Fibroblast of pulmonary artery (primary cell): ENCODE measurements around the gene POLR2L.

Experiments used
- DNase-seq: peaks from one replicate; pipeline ENCODE4 v3.0.0-alpha.2; 2010; ENCODE audit warnings: low read depth
- H3K4me3 ChIP-seq: replicated peaks from 2 replicates; pipeline ENCODE4 v1.5.1; 2011; ENCODE audit warnings: low read depth, mild to moderate bottlenecking, control low read depth, low read length, moderate library complexity
- CTCF ChIP-seq: IDR thresholded peaks from 2 replicates; pipeline ENCODE4 v1.5.1; 2011; ENCODE audit warnings: mild to moderate bottlenecking, control low read depth, low read length, inconsistent platforms; ENCODE audit errors: missing control alignments

Gene POLR2L

GRCh38 chr11:794766-795633 is 47.3 kb downstream of the POLR2L start:
- peak overlapping the region; percentile 76 for H3K4me3 ChIP-seq
- no peak for DNase-seq
- no peak for TF ChIP-seq CTCF

GRCh38 chr11:794013-794765 is 48.1 kb downstream of the POLR2L start:
- no peak for DNase-seq
- no peak for TF ChIP-seq CTCF
- H3K4me3 ChIP-seq, result no peak overlapping the region

GRCh38 chr11:793556-793955 is 48.8 kb downstream of the POLR2L start:
- H3K4me3 ChIP-seq, result no peak overlapping the region
- DNase-seq, result no peak
- TF ChIP-seq CTCF, result no peak

DNA sequence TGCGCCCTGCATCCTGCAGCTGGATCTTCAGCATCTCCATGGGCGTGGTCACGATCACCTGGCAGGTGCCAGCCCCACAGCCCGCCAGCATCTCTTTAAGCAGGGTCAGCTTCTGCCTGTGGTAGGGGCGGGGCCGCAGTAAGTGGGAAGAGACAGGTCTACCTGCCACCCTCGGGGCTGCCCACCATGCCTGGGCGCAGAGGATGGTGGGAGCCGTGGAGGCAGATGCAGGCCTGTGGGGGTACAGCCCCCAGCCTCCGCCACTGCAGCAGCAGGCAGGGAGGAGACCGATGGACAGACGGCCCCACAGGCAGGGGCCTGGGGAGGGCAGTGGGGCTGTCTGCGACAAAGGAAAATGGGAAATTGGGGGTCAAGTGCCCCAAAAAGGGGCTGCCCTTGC is 49.5 kb downstream of the POLR2L start:
- TF ChIP-seq CTCF, result no peak

DNA sequence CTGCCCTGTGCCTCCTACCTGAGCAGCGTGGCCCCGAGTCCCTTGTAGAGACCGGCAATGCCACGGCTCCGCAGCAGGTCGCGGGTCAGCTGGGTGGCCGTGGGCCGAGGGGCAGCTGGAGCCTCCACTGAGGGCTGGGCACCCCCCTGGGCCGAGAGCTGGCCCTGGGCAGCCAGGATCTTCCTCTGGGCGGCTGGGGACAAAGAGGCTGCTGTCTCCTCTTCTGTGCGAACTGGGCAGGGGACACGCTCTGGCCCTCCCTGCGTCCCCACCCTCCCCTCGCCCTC is 49.9 kb downstream of the POLR2L start:
- no peak for TF ChIP-seq CTCF
- no peak for DNase-seq
- no peak overlapping the region for H3K4me3 ChIP-seq

More for the DNA sequence above, 49.5 kb downstream of the POLR2L start:
- H3K4me3 ChIP-seq, result no peak overlapping the region
- DNase-seq, result no peak

- no peak for DNase-seq
- H3K4me3 ChIP-seq, result no peak overlapping the region
- no peak for TF ChIP-seq CTCF
Observed at GRCh38 chr11:791658-792534, 50.4 kb downstream of the POLR2L start.
